ENCODE measurements around the gene KLHDC4.
"Not testable (repeated sequence)": the region's sequence is repeated elsewhere in the genome, so short reads cannot be mapped to it uniquely, and the experiment has no call there.

KLHDC4 gene

GRCh38 chr16:87787451-87788091 lies 21.8 kb upstream of the KLHDC4 start:
- DNase-seq, result not testable (repeated sequence)

GRCh38 chr16:87784812-87785211 lies 19.0 kb upstream of the KLHDC4 start:
- no peak for DNase-seq

- DNase-seq, result no peak
Observed at GRCh38 chr16:87782033-87782432, 16.2 kb upstream of the KLHDC4 start.

- no peak for DNase-seq
Observed at GRCh38 chr16:87780385-87780989, 14.7 kb upstream of the KLHDC4 start.

GRCh38 chr16:87778830-87779579 lies 13.2 kb upstream of the KLHDC4 start:
- peak; percentile 87 for DNase-seq

GRCh38 chr16:87778476-87778829 lies 12.7 kb upstream of the KLHDC4 start:
- no peak for DNase-seq

- DNase-seq, result not testable (repeated sequence)
Observed at GRCh38 chr16:87773836-87774235, 8.1 kb upstream of the KLHDC4 start.

- not testable (repeated sequence) for DNase-seq
Observed at GRCh38 chr16:87767456-87767855, 1.7 kb upstream of the KLHDC4 start.

GRCh38 chr16:87766485-87766797 lies 655 bp upstream of the KLHDC4 start:
- no peak for DNase-seq

GRCh38 chr16:87765473-87765775 lies 362 bp downstream of the KLHDC4 start:
- DNase-seq, result peak; percentile 27

- no peak for DNase-seq
Observed at GRCh38 chr16:87764600-87765472, 950 bp downstream of the KLHDC4 start.

- no peak for DNase-seq
Observed at GRCh38 chr16:87762620-87763019, 3.2 kb downstream of the KLHDC4 start.

GRCh38 chr16:87762071-87762571 lies 3.7 kb downstream of the KLHDC4 start:
- DNase-seq, result no peak

GRCh38 chr16:87761060-87761459 lies 4.7 kb downstream of the KLHDC4 start:
- DNase-seq, result no peak

GRCh38 chr16:87757841-87758426 lies 7.9 kb downstream of the KLHDC4 start:
- DNase-seq, result no peak

GRCh38 chr16:87754535-87754934 lies 11.3 kb downstream of the KLHDC4 start:
- no peak for DNase-seq

GRCh38 chr16:87747626-87748414 lies 18.0 kb downstream of the KLHDC4 start:
- no peak for DNase-seq

- no peak for DNase-seq
Observed at GRCh38 chr16:87746178-87746577, 19.6 kb downstream of the KLHDC4 start.

- DNase-seq, result no peak
Observed at GRCh38 chr16:87744750-87745514, 20.9 kb downstream of the KLHDC4 start.

GRCh38 chr16:87742781-87743490 lies 22.9 kb downstream of the KLHDC4 start:
- no peak for DNase-seq
